Peyer's patch (tissue), 4 donors: ENCODE results near the gene GRPEL1. TPM values are rescaled to one million over a fixed set of nuclear protein-coding genes. Genes with fewer than 3 reads are reported as not detected.

Experiments used
- DNase-seq, 3 donors: peaks; one replicate each; pipeline ENCODE4 v3.0.0-alpha.2; 2017 to 2019
- H3K27ac ChIP-seq, 4 donors: fragments of 200-600 bp; sonication (generic); one replicate each; pipeline ENCODE4 v1.5.1; 2016 to 2019
- H3K27me3 ChIP-seq, 2 donors: fragments of 200-600 bp; sonication (generic); one replicate each; pipeline ENCODE4 v1.5.1; 2019
- H3K36me3 ChIP-seq, 3 donors: fragments of 200-600 bp; sonication (generic); one replicate each; pipeline ENCODE4 v1.5.1; 2016 to 2019
- H3K4me1 ChIP-seq, 4 donors: fragments of 200-600 bp; sonication (generic); one replicate each; pipeline ENCODE4 v1.5.1; 2016 to 2019
- H3K4me3 ChIP-seq, 4 donors: fragments of 200-600 bp; sonication (generic); 1 replicate in 3 of 4; 2 replicates in 1 of 4; pipeline ENCODE4 v1.5.1; 2016 to 2019; ENCODE audit warnings: mild to moderate bottlenecking in 1 of 4
- H3K9me3 ChIP-seq, 4 donors: fragments of 200-600 bp; sonication (generic); one replicate each; pipeline ENCODE4 v1.5.1; 2016 to 2019; ENCODE audit warnings: mild to moderate bottlenecking in 1 of 4
- POLR2A ChIP-seq, 2 donors: fragments of 450-650 bp; IDR thresholded peaks; one replicate each; pipeline ENCODE4 v1.5.1; 2017; ENCODE audit warnings: antibody characterized with exemption in 2 of 2, mild to moderate bottlenecking in 2 of 2, moderate library complexity in 2 of 2
- total RNA-seq, 4 donors: library from RNA; depleted of rRNA; stranded (reverse); fragments of >200 nt; gene quantifications; one replicate each; pipeline ENCODE4 v1.1.0, GENCODE V29; 2016
- TF ChIP-seq, protein P1 (sequence below), 6 experiments: fragments of 450-650 bp in 4 of 6; fragments of 200-600 bp in 2 of 6; sonication (generic) in 1 of 6; IDR thresholded peaks; one replicate each; pipeline ENCODE4 v1.5.1; 2017 to 2019; ENCODE audit warnings: antibody characterized with exemption in 6 of 6, mild to moderate bottlenecking in 3 of 6, moderate library complexity in 1 of 6

The GRPEL1 gene
- total RNA-seq, 4 donors from 2014 or later = 13.2 to 35.4 (median 17.8) TPM

DNA sequence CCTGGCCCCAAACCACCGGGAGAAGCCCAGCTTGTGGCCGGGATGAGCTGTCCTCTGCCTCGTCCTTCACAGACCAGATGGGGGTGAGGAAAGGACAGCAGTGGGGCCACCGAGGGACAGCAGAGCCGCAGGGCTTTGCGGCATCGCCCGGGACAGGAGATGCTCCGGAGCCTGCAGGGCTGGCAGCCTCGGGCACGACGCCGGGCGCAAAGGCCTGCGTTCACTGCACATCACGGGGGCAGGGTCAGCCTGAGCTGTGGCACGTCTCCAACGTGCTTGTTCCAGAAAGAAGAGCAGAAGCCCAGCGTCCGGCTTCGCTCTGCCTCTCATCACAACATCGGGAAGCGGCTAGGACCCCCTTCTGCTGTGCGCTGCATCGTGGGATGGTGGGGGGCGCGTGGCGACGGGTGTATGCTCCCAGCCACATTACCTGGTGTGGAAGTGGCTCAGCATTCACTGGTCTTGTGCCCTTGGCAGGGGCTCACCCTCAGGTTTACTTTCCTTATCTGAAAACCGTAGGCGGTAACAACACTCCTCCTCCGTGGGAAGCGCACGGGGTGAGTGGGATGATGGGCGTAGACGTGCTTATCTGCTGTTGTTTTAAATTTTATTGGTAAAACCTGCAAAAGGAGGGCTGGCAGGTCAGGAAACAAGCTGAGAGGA lies 17.3 kb downstream of the GRPEL1 start:
- no peak overlapping the region for H3K4me3 ChIP-seq
- no peak overlapping the region for H3K27ac ChIP-seq
- peaks cover 0 to 21% (median 11%) of the 10 kb centered on the region in 4 donors for H3K4me1 ChIP-seq

DNA sequence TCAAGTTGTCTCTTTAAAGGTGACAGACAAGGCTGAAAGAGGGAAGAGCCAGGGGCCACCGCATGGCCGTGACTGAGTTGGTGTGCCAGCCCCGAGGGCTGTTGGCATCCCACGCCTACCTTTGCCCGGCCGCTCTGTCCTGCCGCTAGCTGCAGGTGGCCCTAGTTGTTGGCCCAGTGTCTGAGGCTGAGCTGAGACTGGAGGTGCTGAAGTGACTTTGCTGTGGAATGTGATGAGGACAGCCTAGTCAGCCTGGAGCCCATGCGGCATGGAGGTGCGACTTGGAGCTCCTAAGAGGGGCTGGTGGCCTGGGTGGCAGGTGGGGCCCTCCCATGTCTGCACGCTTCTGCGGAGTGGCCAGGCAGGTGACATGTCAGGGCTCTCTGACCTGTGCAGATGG lies 18.1 kb downstream of the GRPEL1 start:
- TF ChIP-seq, protein P1, sequence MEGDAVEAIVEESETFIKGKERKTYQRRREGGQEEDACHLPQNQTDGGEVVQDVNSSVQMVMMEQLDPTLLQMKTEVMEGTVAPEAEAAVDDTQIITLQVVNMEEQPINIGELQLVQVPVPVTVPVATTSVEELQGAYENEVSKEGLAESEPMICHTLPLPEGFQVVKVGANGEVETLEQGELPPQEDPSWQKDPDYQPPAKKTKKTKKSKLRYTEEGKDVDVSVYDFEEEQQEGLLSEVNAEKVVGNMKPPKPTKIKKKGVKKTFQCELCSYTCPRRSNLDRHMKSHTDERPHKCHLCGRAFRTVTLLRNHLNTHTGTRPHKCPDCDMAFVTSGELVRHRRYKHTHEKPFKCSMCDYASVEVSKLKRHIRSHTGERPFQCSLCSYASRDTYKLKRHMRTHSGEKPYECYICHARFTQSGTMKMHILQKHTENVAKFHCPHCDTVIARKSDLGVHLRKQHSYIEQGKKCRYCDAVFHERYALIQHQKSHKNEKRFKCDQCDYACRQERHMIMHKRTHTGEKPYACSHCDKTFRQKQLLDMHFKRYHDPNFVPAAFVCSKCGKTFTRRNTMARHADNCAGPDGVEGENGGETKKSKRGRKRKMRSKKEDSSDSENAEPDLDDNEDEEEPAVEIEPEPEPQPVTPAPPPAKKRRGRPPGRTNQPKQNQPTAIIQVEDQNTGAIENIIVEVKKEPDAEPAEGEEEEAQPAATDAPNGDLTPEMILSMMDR (IDR thresholded peaks at IDR 0.05) = no peak
- no peak for TF ChIP-seq POLR2A (IDR thresholded peaks at IDR 0.05)
- DNase-seq = no peak
- Histone ChIP-seq H3K4me3 (no peak overlapping the region), H3K9me3 (no peaks in the 10 kb centered on the region), H3K36me3 (peaks cover 0 to 20% (median 0%) of the 10 kb centered on the region in 3 donors), H3K4me1 (peaks cover under 1 to 30% (median 20%) of the 10 kb centered on the region in 4 donors), H3K27me3 (no peaks in the 10 kb centered on the region), H3K27ac (no peak overlapping the region)

More for the DNA sequence above, 17.3 kb downstream of the GRPEL1 start:
- peaks cover 0 to 29% (median 0%) of the 10 kb centered on the region in 3 donors for H3K36me3 ChIP-seq
- no peak for TF ChIP-seq POLR2A (IDR thresholded peaks at IDR 0.05)
- H3K27me3 ChIP-seq = no peaks in the 10 kb centered on the region
- H3K9me3 ChIP-seq = no peaks in the 10 kb centered on the region
- no peak for DNase-seq

DNA sequence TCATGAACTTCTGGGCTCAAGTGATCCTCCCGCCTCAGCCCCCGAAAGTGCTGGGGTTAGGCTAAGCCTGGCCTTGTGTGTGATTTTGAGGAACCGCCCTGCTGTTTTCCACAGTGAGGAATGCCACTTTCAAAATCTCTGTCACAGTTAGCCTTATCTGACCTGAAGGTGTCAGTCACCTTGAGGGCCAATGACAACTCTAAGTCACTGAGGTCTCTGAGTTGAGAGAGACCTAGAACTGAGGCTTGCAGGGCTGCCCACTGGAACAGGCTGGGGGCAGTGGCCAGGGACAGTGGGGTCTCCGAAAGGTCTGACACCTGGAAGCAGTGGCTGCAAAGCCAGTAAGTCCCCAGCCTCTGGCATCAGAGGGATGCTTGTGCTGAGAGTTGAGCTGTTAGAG lies 18.6 kb downstream of the GRPEL1 start:
- Histone ChIP-seq H3K4me1 (peaks cover 4 to 34% (median 23%) of the 10 kb centered on the region in 4 donors), H3K4me3 (no peak overlapping the region), H3K36me3 (peaks cover 0 to 16% (median 0%) of the 10 kb centered on the region in 3 donors), H3K27me3 (no peaks in the 10 kb centered on the region), H3K9me3 (no peaks in the 10 kb centered on the region), H3K27ac (no peak overlapping the region)
- TF ChIP-seq, protein P1 (IDR thresholded peaks at IDR 0.05) = no peak
- TF ChIP-seq POLR2A (IDR thresholded peaks at IDR 0.05) = no peak
- no peak for DNase-seq

DNA sequence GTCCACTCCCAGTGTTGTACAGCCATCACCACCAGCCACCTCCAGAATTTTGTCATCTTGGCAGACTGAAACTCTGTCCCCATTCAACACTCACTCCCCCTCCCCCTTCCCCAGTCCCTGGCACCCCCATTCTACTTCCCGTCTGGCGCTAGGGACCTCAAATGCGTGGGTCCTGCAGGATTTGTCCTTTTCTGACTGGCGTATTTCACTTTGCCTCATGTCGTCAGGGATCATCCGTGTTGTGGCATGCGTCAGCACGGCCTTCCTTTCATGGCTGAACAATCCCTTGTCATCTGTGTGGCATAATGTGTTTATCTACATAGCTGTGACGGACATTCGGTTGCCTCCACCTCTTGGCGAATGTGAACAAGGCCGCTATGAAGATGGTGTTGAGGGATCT lies 19.2 kb downstream of the GRPEL1 start:
- H3K4me3 ChIP-seq = no peak overlapping the region
- peaks cover 4 to 34% (median 23%) of the 10 kb centered on the region in 4 donors for H3K4me1 ChIP-seq
- H3K27ac ChIP-seq = no peak overlapping the region

DNA sequence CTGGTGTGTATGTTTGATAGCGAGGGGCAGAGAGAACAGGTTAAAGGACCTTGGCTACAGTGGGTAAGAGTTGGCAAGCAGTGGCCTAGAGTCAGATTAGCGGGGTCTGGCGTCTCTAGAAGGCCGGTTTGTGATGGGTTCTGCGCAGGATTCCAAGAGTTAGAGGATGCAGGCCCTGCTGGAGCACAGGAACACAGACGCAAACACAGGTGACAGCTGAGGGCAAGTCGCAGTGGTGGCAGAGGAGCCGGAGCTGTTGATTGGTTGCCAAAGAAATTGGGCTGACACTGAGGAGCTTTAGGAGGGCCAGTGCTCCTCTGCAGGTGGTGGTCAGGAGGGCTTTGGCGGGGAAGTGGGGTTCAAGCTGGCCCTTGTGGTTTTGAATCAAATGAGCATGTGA lies 20.9 kb downstream of the GRPEL1 start:
- H3K4me1 ChIP-seq = peaks cover 4 to 36% (median 23%) of the 10 kb centered on the region in 4 donors
- H3K9me3 ChIP-seq = no peaks in the 10 kb centered on the region
- TF ChIP-seq, protein P1 (IDR thresholded peaks at IDR 0.05) = no peak
- no peak for TF ChIP-seq POLR2A (IDR thresholded peaks at IDR 0.05)
- peaks cover 0 to 8% (median 0%) of the 10 kb centered on the region in 3 donors for H3K36me3 ChIP-seq
- H3K27ac ChIP-seq = no peak overlapping the region
- no peak for DNase-seq
- H3K4me3 ChIP-seq = no peak overlapping the region
- no peaks in the 10 kb centered on the region for H3K27me3 ChIP-seq

More for the DNA sequence above, 19.2 kb downstream of the GRPEL1 start:
- Histone ChIP-seq H3K27me3 (no peaks in the 10 kb centered on the region), H3K36me3 (peaks cover 0 to 11% (median 0%) of the 10 kb centered on the region in 3 donors), H3K9me3 (no peaks in the 10 kb centered on the region)
- TF ChIP-seq, protein P1 (IDR thresholded peaks at IDR 0.05) = no peak
- TF ChIP-seq POLR2A (IDR thresholded peaks at IDR 0.05) = no peak
- DNase-seq = no peak
